Measurements from ENCODE around the gene RNASE8.

DNA sequence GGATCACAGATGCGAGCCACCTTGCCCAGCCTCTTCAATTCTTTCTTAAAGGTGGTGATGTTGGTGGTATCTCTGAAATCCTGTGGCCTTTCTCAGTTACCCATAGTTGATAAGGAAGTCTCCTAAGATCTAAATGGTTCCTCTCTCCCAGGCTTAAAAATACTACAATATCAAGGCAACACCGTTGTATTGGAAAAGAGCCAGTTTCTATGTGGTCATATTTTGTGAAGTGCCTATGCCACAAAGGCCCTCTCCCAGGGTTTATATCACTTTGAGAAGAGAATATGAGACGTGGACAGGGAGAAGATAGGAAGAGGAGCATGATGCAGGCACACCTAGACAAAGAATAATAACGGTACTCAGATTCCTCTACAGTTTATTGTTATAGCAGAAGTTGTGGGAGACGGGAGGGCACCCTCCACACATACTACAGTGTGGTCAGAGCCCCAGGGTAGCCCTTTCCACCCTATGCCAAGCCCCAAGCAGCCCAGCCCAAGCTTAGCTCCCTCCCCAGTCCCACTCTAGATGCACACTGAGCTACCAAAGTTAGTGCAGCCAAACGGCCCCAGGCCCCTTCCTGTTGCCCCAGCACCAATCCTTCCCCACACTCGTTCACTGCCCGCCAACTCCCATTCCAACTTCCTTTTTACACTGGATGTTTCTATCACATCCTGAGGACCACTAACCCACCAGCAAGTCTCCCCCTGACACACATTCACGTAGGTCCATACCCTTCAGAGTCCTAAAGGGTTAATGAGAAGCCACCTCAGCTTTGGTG, 41.0 kb upstream of the RNASE8 start:
- TF ChIP-seq, protein P1, sequence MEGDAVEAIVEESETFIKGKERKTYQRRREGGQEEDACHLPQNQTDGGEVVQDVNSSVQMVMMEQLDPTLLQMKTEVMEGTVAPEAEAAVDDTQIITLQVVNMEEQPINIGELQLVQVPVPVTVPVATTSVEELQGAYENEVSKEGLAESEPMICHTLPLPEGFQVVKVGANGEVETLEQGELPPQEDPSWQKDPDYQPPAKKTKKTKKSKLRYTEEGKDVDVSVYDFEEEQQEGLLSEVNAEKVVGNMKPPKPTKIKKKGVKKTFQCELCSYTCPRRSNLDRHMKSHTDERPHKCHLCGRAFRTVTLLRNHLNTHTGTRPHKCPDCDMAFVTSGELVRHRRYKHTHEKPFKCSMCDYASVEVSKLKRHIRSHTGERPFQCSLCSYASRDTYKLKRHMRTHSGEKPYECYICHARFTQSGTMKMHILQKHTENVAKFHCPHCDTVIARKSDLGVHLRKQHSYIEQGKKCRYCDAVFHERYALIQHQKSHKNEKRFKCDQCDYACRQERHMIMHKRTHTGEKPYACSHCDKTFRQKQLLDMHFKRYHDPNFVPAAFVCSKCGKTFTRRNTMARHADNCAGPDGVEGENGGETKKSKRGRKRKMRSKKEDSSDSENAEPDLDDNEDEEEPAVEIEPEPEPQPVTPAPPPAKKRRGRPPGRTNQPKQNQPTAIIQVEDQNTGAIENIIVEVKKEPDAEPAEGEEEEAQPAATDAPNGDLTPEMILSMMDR (IDR thresholded peaks at IDR 0.05; ENCODE audit: low read depth, low read length, poor library complexity, severe bottlenecking) = no peak
- no peak for TF ChIP-seq EZH2phosphoT487 (IDR thresholded peaks at IDR 0.05; ENCODE audit: borderline replicate concordance, low read length)

Data from DOHH2 (cell line).